GM21723 (cell line): ENCODE results near the gene H2BK1.

Experiments
- ATAC-seq: cut with Tn5 transposase; IDR thresholded peaks from one replicate; pipeline ENCODE4 v1.9.1; 2021; ENCODE audit warnings: mild to moderate bottlenecking, moderate library complexity; ENCODE audit not compliant: unreplicated experiment

H2BK1 gene

GRCh38 chr7:151179946-151180345 is 30.3 kb downstream of the H2BK1 start:
- no peak for ATAC-seq

GRCh38 chr7:151179287-151179860 is 30.9 kb downstream of the H2BK1 start:
- ATAC-seq: no peak

GRCh38 chr7:151178831-151179230 is 31.5 kb downstream of the H2BK1 start:
- ATAC-seq: no peak

- no peak for ATAC-seq
Observed at GRCh38 chr7:151178236-151178635, 32.1 kb downstream of the H2BK1 start.

- no peak for ATAC-seq
Observed at GRCh38 chr7:151177310-151177709, 33.0 kb downstream of the H2BK1 start.

- ATAC-seq: no peak
Observed at GRCh38 chr7:151176401-151176800, 33.9 kb downstream of the H2BK1 start.

GRCh38 chr7:151175793-151176311 is 34.4 kb downstream of the H2BK1 start:
- ATAC-seq: no peak

- no peak for ATAC-seq
Observed at GRCh38 chr7:151175047-151175792, 35.1 kb downstream of the H2BK1 start.

GRCh38 chr7:151174246-151175046 is 35.8 kb downstream of the H2BK1 start:
- ATAC-seq: no peak

GRCh38 chr7:151173386-151174245 is 36.7 kb downstream of the H2BK1 start:
- no peak for ATAC-seq

GRCh38 chr7:151172273-151173141 is 37.8 kb downstream of the H2BK1 start:
- peak; percentile 71 for ATAC-seq

- no peak for ATAC-seq
Observed at GRCh38 chr7:151168787-151169162, 41.5 kb downstream of the H2BK1 start.

- peak; percentile 76 for ATAC-seq
Observed at GRCh38 chr7:151168003-151168786, 42.1 kb downstream of the H2BK1 start.

GRCh38 chr7:151167197-151167961 is 42.9 kb downstream of the H2BK1 start, which contains the start of gene GBX1:
Gene GBX1, minus strand, starts transcription at chr7:151167694. Its CDS starts 146 bp downstream, at chr7:151167548.
- no peak for ATAC-seq

- no peak for ATAC-seq
Observed at GRCh38 chr7:151166629-151167196, 43.6 kb downstream of the H2BK1 start.

- ATAC-seq: no peak
Observed at GRCh38 chr7:151161757-151162156, 48.5 kb downstream of the H2BK1 start.
